ENCODE data around the gene CCDC192.
"Not testable (repeated sequence)": the region's sequence is repeated elsewhere in the genome, so short reads cannot be mapped to it uniquely, and the experiment has no call there.

The CCDC192 gene

GRCh38 chr5:127699416-127699815 lies 3.8 kb upstream of the CCDC192 start:
- DNase-seq (ENCODE audit: low spot score): no peak

- no peak for DNase-seq (ENCODE audit: low spot score)
Observed at GRCh38 chr5:127700237-127700766, 2.9 kb upstream of the CCDC192 start.

DNA sequence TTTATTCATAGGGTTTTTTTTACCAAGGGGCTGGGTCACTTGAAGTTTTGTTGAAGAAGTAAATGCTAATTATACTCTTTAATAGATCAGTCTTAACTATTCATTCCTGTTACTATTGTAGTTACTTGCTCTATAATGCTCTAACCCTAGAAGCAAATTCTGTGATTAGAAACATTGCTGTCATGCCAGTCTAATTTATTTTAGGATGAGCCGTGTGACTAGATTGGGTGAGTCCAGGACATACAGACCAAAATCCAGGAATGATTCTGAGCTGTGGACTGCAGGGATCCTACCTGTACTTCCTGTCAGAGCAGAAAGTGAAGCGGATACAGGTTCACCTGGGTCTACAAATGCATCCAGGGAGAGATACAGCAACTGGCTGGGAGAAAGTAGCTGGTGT lies 757 bp upstream of the CCDC192 start:
- DNase-seq (ENCODE audit: low spot score): no peak

DNA sequence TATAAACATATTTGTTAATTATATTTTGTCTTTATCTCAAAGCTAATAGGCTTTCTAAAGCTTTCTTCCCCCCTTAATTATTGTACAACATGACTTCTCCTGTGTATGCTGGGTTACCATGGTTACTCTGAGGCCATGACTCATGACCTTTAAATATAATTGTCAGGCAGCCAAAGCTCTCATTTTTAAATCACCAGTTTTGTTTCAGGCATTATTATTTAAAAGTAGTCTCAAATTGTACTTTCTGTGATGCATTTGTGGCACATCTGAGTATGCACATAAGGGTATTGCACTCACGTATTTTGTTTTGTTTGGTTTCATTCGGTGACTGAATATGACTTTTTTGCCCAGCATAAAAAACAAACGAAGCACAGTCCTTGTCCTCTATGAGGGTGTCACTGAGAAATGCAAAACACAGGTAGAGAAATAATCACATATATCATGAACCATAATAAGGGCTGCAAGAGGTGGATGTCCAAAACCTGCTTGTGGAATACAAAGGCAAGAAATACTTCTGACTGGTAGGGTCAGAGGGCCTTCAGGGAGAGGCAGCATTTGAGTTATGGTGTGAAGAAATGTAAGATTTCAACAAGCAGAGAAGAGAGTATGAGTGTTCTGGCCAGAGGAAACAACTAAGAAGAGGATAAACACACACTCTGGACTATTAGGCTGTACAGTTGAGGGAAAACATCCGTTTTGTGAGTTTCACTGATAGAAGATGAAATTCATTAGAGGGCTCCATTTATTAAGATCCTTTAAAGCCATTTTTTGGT lies 2.1 kb downstream of the CCDC192 start:
- DNase-seq (ENCODE audit: low spot score): no peak

DNA sequence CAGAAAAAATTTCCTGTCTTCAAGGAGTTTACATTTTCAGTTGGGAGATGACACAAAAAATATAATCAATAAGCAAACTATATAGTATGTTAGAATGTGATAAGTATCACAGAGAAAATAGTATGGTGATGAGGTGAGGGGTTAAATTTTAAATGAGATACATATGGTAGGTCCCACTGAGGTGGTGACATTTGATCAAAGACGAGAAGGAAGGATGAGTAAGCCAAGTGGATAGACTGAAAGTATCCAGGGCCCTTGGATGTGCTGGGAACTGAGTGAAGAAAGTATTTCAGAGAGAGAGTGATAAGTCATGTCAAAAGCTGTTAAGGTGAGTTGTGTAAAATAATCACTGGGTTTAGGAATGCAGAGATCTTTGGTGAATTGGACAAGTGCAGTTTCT lies 3.5 kb downstream of the CCDC192 start:
- DNase-seq (ENCODE audit: low spot score): no peak

DNA sequence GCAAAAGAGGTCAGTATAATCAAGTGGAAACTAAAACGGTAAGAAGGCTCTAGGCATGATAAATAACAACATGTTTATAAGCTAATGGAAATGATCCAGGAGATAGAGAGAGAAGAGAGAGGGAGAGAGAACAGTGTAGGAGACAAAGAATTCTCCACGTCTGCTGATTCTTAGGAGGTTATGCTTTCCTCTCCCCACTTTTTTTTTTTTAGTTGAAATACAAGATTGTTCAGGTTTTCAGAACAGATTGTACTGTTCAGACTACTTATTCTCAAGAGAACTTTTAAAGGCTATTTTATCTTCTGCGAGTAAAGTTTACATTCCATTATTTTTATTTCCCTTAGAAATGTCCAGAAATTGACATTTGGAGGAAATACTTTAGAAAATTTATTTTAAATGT lies 4.0 kb downstream of the CCDC192 start:
- DNase-seq (ENCODE audit: low spot score): no peak

DNA sequence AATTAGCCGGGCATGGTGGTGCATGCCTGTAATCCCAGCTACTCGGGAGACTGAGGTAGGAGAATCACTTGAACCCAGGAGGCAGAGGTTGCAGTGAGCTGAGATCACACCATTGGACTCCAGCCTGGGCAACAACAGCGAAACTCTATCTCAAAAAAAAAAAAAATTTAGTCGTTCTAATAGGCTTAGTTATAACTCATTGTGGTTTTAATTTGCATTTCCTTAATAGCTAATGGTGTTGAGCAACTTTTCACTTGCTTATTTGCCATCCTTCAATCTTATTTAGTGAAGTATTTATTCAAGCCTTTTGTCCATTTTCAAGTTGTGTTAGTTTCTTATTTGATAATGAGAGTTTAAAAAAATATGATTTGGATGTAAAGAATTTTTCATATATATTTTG lies 9.9 kb downstream of the CCDC192 start:
- DNase-seq (ENCODE audit: low spot score): not testable (repeated sequence)

DNA sequence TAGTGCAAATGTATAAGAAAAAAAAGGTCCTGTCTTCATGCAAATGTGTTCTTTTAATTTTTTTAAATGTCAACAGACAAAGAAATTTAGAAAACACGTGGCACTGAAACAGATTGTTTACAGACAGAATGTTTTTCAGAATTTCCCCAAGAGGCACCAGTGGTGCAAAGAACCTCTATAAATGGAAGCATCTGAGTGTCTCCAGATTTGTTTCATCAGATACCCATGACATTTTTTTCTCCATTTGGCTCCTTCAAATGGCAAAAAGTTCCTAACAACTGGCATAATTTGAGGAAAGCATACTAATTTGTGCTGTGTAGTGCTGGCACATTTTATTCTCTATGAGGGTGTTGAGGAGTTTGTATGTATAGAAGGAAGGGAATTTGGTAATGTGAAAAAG lies 15.0 kb downstream of the CCDC192 start:
- DNase-seq (ENCODE audit: low spot score): no peak

GRCh38 chr5:127723571-127723970 lies 20.4 kb downstream of the CCDC192 start:
- no peak for DNase-seq (ENCODE audit: low spot score)

GRCh38 chr5:127725673-127726072 lies 22.5 kb downstream of the CCDC192 start:
- DNase-seq (ENCODE audit: low spot score): no peak

DNA sequence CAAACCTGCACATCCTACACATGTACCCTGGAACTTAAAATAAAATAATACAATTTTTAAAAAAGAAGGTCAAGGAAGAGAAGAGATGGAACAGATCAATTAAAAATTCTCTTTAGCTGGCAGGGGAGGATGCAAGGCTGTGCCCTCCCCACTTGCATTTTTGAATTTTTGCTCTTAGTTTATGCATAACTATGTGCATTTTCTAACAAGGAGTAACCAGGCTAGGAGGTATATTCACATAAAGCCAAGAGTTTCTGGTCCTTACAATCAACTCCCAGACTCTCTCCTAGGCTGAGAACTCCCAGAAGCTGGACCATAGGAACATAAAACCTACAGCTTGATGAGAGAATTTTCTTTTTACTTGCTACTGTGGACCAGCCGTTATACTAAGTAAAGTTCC lies 29.8 kb downstream of the CCDC192 start:
- DNase-seq (ENCODE audit: low spot score): no peak

GRCh38 chr5:127739348-127739747 lies 36.2 kb downstream of the CCDC192 start:
- DNase-seq (ENCODE audit: low spot score): not testable (repeated sequence)

DNA sequence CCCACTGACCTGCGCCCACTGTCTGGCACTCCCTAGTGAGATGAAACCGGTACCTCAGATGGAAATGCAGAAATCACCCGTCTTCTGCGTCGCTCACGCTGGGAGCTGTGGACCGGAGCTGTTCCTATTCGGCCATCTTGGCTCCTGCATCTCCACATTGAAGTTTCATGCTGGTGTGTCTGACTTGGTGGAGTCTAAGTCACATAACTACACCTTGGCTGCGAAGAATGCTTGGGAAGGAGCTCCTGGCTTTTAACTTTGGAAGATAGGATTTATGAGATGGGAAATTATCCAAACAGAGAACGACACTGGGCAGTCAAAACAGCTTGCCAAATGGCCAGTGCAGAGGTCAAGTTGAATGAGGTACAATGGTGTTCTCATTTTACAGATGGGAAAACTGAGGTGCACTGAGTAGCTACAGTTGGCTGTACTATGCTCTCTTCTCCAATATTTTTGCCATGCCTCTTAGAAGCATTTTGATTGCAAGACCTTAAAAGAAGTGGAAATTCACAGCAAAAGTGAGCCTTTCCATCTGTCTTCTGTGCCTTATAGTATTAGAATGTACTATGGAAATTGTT lies 36.7 kb downstream of the CCDC192 start:
- DNase-seq (ENCODE audit: low spot score): no peak

DNA sequence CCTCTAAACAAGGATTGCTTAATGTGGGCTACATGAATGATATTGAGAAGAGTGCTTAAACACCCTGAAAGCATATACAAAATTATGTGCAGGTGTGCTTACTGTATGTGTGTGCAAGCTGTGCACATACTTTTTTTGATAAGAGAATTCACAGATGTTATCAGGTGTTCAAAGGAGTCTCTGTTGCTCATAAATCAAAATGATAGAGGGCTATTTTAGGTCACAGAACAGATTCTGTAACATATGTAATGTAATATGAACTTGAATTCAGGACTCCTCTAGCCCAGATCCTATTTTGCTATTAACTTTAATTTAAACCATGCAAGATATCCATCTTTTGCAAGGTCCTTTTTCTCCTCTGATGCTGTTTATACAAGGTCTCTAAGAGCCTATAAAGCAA lies 38.2 kb downstream of the CCDC192 start:
- DNase-seq (ENCODE audit: low spot score): no peak

DNA sequence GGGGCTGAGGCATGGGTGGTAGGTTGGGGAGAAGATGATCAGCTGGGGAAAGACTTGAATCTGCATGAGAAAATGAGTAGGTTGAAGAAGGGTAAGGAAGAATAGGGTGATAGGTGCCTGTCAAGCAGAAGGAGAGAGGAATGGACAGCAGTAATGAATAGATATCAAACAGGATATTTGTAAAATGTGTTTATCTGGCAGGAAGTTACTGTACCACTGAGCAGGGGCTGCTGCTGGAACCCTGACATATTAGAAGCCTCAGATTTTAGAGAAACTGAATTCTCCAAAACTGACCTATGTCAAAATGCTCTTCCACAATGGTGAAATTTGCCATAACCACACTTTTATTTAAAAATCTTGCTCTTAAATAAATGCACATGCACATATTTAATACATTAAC lies 41.0 kb downstream of the CCDC192 start:
- no peak for DNase-seq (ENCODE audit: low spot score)

- DNase-seq (ENCODE audit: low spot score): no peak
Observed at GRCh38 chr5:127746756-127747155, 43.6 kb downstream of the CCDC192 start.

- not testable (repeated sequence) for DNase-seq (ENCODE audit: low spot score)
Observed at GRCh38 chr5:127752503-127753265, 49.5 kb downstream of the CCDC192 start.

GRCh38 chr5:127754259-127754658 lies 51.1 kb downstream of the CCDC192 start:
- DNase-seq (ENCODE audit: low spot score): no peak

- no peak for DNase-seq (ENCODE audit: low spot score)
Observed at GRCh38 chr5:127754706-127755105, 51.5 kb downstream of the CCDC192 start.

GRCh38 chr5:127757576-127757975 lies 54.4 kb downstream of the CCDC192 start:
- DNase-seq (ENCODE audit: low spot score): no peak

- peak; percentile 42 for DNase-seq (ENCODE audit: low spot score)
Observed at GRCh38 chr5:127758766-127759283, 55.6 kb downstream of the CCDC192 start.

DNA sequence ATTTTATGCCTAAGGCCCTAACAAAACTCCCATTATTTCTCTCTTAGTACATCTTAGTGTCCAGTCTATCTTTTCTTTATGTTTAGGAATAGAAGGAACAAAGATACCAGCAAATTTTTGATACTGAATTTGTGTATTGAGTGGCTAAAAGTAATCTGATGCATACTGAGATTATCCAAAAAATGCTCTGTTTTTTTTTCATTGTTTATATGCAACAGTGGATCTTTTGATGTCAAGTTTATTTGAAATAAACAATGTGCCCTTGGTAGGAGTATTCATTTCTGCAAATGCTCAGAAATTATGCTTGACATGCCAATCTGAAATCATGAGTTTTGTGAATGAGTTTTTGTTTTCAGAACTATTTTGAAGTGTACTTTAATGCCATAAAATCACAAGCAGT lies 58.7 kb downstream of the CCDC192 start:
- DNase-seq (ENCODE audit: low spot score): no peak

DNA sequence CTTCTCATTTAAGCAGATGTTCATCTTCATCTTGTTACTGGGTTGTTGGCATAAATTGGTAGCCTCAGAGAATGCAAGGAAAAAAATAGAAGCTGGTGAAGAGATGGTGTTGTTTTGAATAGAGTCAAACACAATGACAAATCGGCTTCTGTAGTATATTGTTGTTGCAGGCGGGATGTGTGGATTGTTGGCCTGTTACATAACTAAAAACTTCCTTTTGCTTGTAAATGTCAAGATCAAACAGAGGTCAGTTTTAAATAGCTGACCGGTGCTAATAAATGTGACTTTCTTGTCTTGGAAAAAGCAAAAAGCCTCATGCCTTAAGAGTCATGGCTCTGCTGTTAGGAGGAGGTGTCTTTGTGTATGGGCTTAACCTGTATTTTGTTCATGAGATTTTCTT lies 59.2 kb downstream of the CCDC192 start:
- DNase-seq (ENCODE audit: low spot score): no peak
